ENCODE measurements around the gene KREMEN2.

KREMEN2 gene

GRCh38 chr16:2969545-2970521 lies 5.8 kb downstream of the KREMEN2 start:
- H3K9ac ChIP-seq (ENCODE audit: low read length in 5 of 5), result peak overlapping the region in 4 of 5 donors; percentile 21 to 64 (median 56)
- H3K36me3 ChIP-seq (ENCODE audit: control insufficient read depth in 5 of 5, insufficient read depth in 5 of 5, low read length in 5 of 5), result peaks cover 0 to 4% (median 0%) of the 10 kb centered on the region in 5 donors
- H3K4me1 ChIP-seq (ENCODE audit: control insufficient read depth in 5 of 5, insufficient read depth in 5 of 5, low read length in 5 of 5), result peaks cover 0 to 49% (median 32%) of the 10 kb centered on the region in 5 donors
- H3K27me3 ChIP-seq (ENCODE audit: control insufficient read depth in 5 of 5, insufficient read depth in 4 of 5, low read length in 5 of 5), result peaks cover 13 to 39% (median 26%) of the 10 kb centered on the region in 5 donors
- H3K27ac ChIP-seq (ENCODE audit: low read depth, low read length), result no peak overlapping the region
- H3K4me3 ChIP-seq (ENCODE audit: low read depth in 1 of 5, low read length in 5 of 5), result peak overlapping the region in 4 of 5 donors; percentile 72 to 79 (median 78)
- no peaks in the 10 kb centered on the region for H3K9me3 ChIP-seq (ENCODE audit: control insufficient read depth in 5 of 5, low read length in 5 of 5)

GRCh38 chr16:2970563-2970962 lies 6.5 kb downstream of the KREMEN2 start:
- H3K27me3 ChIP-seq (ENCODE audit: control insufficient read depth in 5 of 5, insufficient read depth in 4 of 5, low read length in 5 of 5), result peaks cover 12 to 35% (median 25%) of the 10 kb centered on the region in 5 donors
- H3K9ac ChIP-seq (ENCODE audit: low read length in 5 of 5), result peak overlapping the region in 2 of 5 donors; percentile 53 to 64
- peaks cover 0 to 47% (median 31%) of the 10 kb centered on the region in 5 donors for H3K4me1 ChIP-seq (ENCODE audit: control insufficient read depth in 5 of 5, insufficient read depth in 5 of 5, low read length in 5 of 5)
- H3K4me3 ChIP-seq (ENCODE audit: low read depth in 1 of 5, low read length in 5 of 5), result peak overlapping the region in 3 of 5 donors; percentile 72 to 78 (median 78)
- H3K36me3 ChIP-seq (ENCODE audit: control insufficient read depth in 5 of 5, insufficient read depth in 5 of 5, low read length in 5 of 5), result peaks cover 0 to 4% (median 0%) of the 10 kb centered on the region in 5 donors
- no peaks in the 10 kb centered on the region for H3K9me3 ChIP-seq (ENCODE audit: control insufficient read depth in 5 of 5, low read length in 5 of 5)
- H3K27ac ChIP-seq (ENCODE audit: low read depth, low read length), result no peak overlapping the region

- peaks cover 6 to 27% (median 17%) of the 10 kb centered on the region in 5 donors for H3K27me3 ChIP-seq (ENCODE audit: control insufficient read depth in 5 of 5, insufficient read depth in 4 of 5, low read length in 5 of 5)
- no peak overlapping the region for H3K27ac ChIP-seq (ENCODE audit: low read depth, low read length)
- no peaks in the 10 kb centered on the region for H3K9me3 ChIP-seq (ENCODE audit: control insufficient read depth in 5 of 5, low read length in 5 of 5)
- H3K4me1 ChIP-seq (ENCODE audit: control insufficient read depth in 5 of 5, insufficient read depth in 5 of 5, low read length in 5 of 5), result peaks cover 0 to 47% (median 31%) of the 10 kb centered on the region in 5 donors
- H3K36me3 ChIP-seq (ENCODE audit: control insufficient read depth in 5 of 5, insufficient read depth in 5 of 5, low read length in 5 of 5), result peaks cover 0 to 4% (median 0%) of the 10 kb centered on the region in 5 donors
- H3K9ac ChIP-seq (ENCODE audit: low read length in 5 of 5), result no peak overlapping the region
- no peak overlapping the region for H3K4me3 ChIP-seq (ENCODE audit: low read depth in 1 of 5, low read length in 5 of 5)
Observed at GRCh38 chr16:2971134-2971984, 7.3 kb downstream of the KREMEN2 start.

- Histone ChIP-seq H3K9me3 (ENCODE audit: control insufficient read depth in 5 of 5, low read length in 5 of 5) (no peaks in the 10 kb centered on the region), H3K4me1 (ENCODE audit: control insufficient read depth in 5 of 5, insufficient read depth in 5 of 5, low read length in 5 of 5) (peaks cover 0 to 41% (median 28%) of the 10 kb centered on the region in 5 donors), H3K27ac (ENCODE audit: low read depth, low read length) (no peak overlapping the region), H3K9ac (ENCODE audit: low read length in 5 of 5) (no peak overlapping the region), H3K27me3 (ENCODE audit: control insufficient read depth in 5 of 5, insufficient read depth in 4 of 5, low read length in 5 of 5) (peaks cover 6 to 21% (median 11%) of the 10 kb centered on the region in 5 donors), H3K36me3 (ENCODE audit: control insufficient read depth in 5 of 5, insufficient read depth in 5 of 5, low read length in 5 of 5) (peaks cover 0 to 4% (median 0%) of the 10 kb centered on the region in 5 donors), H3K4me3 (ENCODE audit: low read depth in 1 of 5, low read length in 5 of 5) (no peak overlapping the region)
Observed at GRCh38 chr16:2971985-2972784, 8.1 kb downstream of the KREMEN2 start.

- peaks cover under 1 to 17% (median 3%) of the 10 kb centered on the region in 5 donors for H3K27me3 ChIP-seq (ENCODE audit: control insufficient read depth in 5 of 5, insufficient read depth in 4 of 5, low read length in 5 of 5)
- no peak overlapping the region for H3K4me3 ChIP-seq (ENCODE audit: low read depth in 1 of 5, low read length in 5 of 5)
- H3K36me3 ChIP-seq (ENCODE audit: control insufficient read depth in 5 of 5, insufficient read depth in 5 of 5, low read length in 5 of 5), result peaks cover 0 to 4% (median 0%) of the 10 kb centered on the region in 5 donors
- H3K9ac ChIP-seq (ENCODE audit: low read length in 5 of 5), result no peak overlapping the region
- H3K27ac ChIP-seq (ENCODE audit: low read depth, low read length), result no peak overlapping the region
- peaks cover 0 to 33% (median 24%) of the 10 kb centered on the region in 5 donors for H3K4me1 ChIP-seq (ENCODE audit: control insufficient read depth in 5 of 5, insufficient read depth in 5 of 5, low read length in 5 of 5)
- H3K9me3 ChIP-seq (ENCODE audit: control insufficient read depth in 5 of 5, low read length in 5 of 5), result no peaks in the 10 kb centered on the region
Observed at GRCh38 chr16:2973093-2973492, 9.0 kb downstream of the KREMEN2 start.

- Histone ChIP-seq H3K36me3 (ENCODE audit: control insufficient read depth in 5 of 5, insufficient read depth in 5 of 5, low read length in 5 of 5) (peaks cover 0 to 4% (median 0%) of the 10 kb centered on the region in 5 donors), H3K4me3 (ENCODE audit: low read depth in 1 of 5, low read length in 5 of 5) (no peak overlapping the region), H3K4me1 (ENCODE audit: control insufficient read depth in 5 of 5, insufficient read depth in 5 of 5, low read length in 5 of 5) (peaks cover 0 to 26% (median 18%) of the 10 kb centered on the region in 5 donors)
Observed at GRCh38 chr16:2973605-2974318, 9.7 kb downstream of the KREMEN2 start.

GRCh38 chr16:2974319-2975056 lies 10.4 kb downstream of the KREMEN2 start:
- Histone ChIP-seq H3K4me1 (ENCODE audit: control insufficient read depth in 5 of 5, insufficient read depth in 5 of 5, low read length in 5 of 5) (peaks cover 0 to 21% (median 15%) of the 10 kb centered on the region in 5 donors), H3K36me3 (ENCODE audit: control insufficient read depth in 5 of 5, insufficient read depth in 5 of 5, low read length in 5 of 5) (peaks cover 0 to 4% (median 0%) of the 10 kb centered on the region in 5 donors), H3K4me3 (ENCODE audit: low read depth in 1 of 5, low read length in 5 of 5) (no peak overlapping the region), H3K9ac (ENCODE audit: low read length in 5 of 5) (peak overlapping the region in 1 of 5 donors; percentile 4), H3K9me3 (ENCODE audit: control insufficient read depth in 5 of 5, low read length in 5 of 5) (no peaks in the 10 kb centered on the region), H3K27me3 (ENCODE audit: control insufficient read depth in 5 of 5, insufficient read depth in 4 of 5, low read length in 5 of 5) (peaks cover 0 to 15% (median 3%) of the 10 kb centered on the region in 5 donors), H3K27ac (ENCODE audit: low read depth, low read length) (no peak overlapping the region)

More at GRCh38 chr16:2973605-2974318, 9.7 kb downstream of the KREMEN2 start:
- Histone ChIP-seq H3K27me3 (ENCODE audit: control insufficient read depth in 5 of 5, insufficient read depth in 4 of 5, low read length in 5 of 5) (peaks cover 0 to 13% (median 0%) of the 10 kb centered on the region in 5 donors), H3K9ac (ENCODE audit: low read length in 5 of 5) (no peak overlapping the region), H3K27ac (ENCODE audit: low read depth, low read length) (no peak overlapping the region), H3K9me3 (ENCODE audit: control insufficient read depth in 5 of 5, low read length in 5 of 5) (no peaks in the 10 kb centered on the region)

- H3K9me3 ChIP-seq (ENCODE audit: control insufficient read depth in 5 of 5, low read length in 5 of 5), result no peaks in the 10 kb centered on the region
- H3K27ac ChIP-seq (ENCODE audit: low read depth, low read length), result no peak overlapping the region
- peaks cover 0 to 4% (median 0%) of the 10 kb centered on the region in 5 donors for H3K36me3 ChIP-seq (ENCODE audit: control insufficient read depth in 5 of 5, insufficient read depth in 5 of 5, low read length in 5 of 5)
- no peak overlapping the region for H3K4me3 ChIP-seq (ENCODE audit: low read depth in 1 of 5, low read length in 5 of 5)
- peaks cover 0 to 18% (median 6%) of the 10 kb centered on the region in 5 donors for H3K27me3 ChIP-seq (ENCODE audit: control insufficient read depth in 5 of 5, insufficient read depth in 4 of 5, low read length in 5 of 5)
- H3K9ac ChIP-seq (ENCODE audit: low read length in 5 of 5), result peak overlapping the region in 1 of 5 donors; percentile 4
- peaks cover 0 to 21% (median 13%) of the 10 kb centered on the region in 5 donors for H3K4me1 ChIP-seq (ENCODE audit: control insufficient read depth in 5 of 5, insufficient read depth in 5 of 5, low read length in 5 of 5)
Observed at GRCh38 chr16:2975161-2975795, 11.2 kb downstream of the KREMEN2 start.

Data from subcutaneous abdominal adipose tissue (tissue), 5 donors.